22Rv1 (cell line): ENCODE measurements around the gene POLE2.
A peak's percentile ranks its signal among the peaks of the same experiment; 100 is the strongest.
"Not testable (repeated sequence)": the region's sequence is repeated elsewhere in the genome, so short reads cannot be mapped to it uniquely, and the experiment has no call there.

Experiments
- H3K27ac ChIP-seq: fragments of 450-650 bp; 2 replicates; pipeline ENCODE4 v1.5.1; 2017
- ZFX ChIP-seq: fragments of 450-650 bp; IDR thresholded peaks from 2 replicates; pipeline ENCODE4 v1.6.1; 2017; ENCODE audit warnings: antibody characterized with exemption, borderline replicate concordance
- TF ChIP-seq, protein P1 (sequence below): fragments of 450-650 bp; IDR thresholded peaks from 2 replicates; pipeline ENCODE4 v1.5.1; 2017; ENCODE audit warnings: mild to moderate bottlenecking

POLE2 gene

DNA sequence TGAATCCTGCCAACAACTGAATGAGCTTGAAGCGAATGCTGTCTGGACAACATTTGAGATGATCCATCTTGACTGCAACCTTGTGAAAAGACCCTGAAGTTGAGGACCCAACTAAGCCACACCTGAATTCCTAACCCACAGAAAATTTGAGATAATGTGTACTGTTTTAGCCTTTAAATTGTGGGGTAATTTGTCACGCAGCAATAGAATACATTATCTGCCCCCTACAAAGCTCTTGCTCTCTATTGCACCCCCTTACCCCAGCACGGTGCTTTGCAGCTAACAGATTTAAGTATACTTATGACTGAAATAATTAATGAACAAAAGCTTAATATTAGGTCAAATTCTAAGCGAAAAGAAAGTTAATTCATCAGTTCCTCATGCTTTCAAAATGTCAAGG, 1.6 kb downstream of the POLE2 start:
- H3K27ac ChIP-seq = no peak overlapping the region
- TF ChIP-seq, protein P1, sequence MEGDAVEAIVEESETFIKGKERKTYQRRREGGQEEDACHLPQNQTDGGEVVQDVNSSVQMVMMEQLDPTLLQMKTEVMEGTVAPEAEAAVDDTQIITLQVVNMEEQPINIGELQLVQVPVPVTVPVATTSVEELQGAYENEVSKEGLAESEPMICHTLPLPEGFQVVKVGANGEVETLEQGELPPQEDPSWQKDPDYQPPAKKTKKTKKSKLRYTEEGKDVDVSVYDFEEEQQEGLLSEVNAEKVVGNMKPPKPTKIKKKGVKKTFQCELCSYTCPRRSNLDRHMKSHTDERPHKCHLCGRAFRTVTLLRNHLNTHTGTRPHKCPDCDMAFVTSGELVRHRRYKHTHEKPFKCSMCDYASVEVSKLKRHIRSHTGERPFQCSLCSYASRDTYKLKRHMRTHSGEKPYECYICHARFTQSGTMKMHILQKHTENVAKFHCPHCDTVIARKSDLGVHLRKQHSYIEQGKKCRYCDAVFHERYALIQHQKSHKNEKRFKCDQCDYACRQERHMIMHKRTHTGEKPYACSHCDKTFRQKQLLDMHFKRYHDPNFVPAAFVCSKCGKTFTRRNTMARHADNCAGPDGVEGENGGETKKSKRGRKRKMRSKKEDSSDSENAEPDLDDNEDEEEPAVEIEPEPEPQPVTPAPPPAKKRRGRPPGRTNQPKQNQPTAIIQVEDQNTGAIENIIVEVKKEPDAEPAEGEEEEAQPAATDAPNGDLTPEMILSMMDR = no peak
- no peak for TF ChIP-seq ZFX

DNA sequence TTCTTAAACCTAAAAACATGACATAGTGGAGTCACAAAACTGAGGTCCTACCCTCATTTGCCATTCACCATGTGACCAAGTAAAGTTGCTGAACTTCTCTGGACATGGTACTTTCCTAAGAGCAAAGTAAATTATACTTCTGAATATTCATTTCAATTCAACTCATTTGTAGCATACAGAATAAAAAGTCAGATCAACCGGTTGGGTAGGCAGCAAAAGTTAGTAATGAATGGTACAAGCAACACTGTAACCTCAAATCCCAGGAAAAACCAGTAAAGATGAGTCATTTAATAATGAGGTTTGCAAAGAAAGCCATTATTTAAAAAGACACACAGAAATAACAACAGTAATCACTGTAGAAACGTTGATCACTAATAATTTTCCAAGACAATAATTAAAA, 8.7 kb downstream of the POLE2 start:
- TF ChIP-seq ZFX = no peak
- TF ChIP-seq, protein P1 = no peak
- H3K27ac ChIP-seq = no peak overlapping the region

DNA sequence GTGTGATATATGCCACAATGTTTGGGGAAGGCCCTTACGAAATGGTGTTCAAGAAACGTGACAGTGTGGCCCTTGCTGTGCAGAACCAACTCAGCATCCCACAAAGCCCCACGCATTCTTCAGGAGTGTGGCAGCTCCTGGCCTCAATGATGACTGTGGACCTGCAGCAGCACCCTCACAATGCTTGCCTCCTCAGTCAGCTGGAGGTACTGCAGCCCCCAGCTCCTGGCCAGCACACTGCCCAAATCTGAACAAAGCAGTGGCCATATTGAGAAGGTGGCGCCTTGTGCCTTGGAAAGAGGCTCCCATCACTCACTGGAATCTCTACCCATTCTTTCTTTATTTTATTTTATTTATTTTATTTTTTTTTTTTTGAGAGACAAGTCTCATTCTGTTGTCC, 10.4 kb downstream of the POLE2 start:
- TF ChIP-seq, protein P1 = no peak
- TF ChIP-seq ZFX = no peak
- H3K27ac ChIP-seq = no peak overlapping the region

DNA sequence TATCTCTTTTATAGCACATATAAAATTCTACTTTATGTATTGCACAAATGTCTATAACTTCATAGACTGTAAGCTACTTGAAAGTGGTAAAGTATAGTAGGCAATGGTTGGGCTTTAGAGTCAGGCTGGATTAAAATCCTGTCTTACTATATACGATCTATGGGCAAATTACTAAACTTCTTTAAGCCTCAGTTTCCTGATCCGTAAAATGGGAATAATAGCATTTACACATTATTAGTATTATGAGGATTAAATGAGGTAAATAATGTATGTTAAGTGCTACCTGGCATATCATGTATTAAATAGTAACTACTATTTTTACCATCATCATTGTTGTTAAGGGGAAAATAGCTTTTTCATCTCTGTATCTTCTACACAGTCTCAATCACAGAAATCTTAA, 14.4 kb downstream of the POLE2 start:
- H3K27ac ChIP-seq = no peak overlapping the region
- no peak for TF ChIP-seq ZFX

DNA sequence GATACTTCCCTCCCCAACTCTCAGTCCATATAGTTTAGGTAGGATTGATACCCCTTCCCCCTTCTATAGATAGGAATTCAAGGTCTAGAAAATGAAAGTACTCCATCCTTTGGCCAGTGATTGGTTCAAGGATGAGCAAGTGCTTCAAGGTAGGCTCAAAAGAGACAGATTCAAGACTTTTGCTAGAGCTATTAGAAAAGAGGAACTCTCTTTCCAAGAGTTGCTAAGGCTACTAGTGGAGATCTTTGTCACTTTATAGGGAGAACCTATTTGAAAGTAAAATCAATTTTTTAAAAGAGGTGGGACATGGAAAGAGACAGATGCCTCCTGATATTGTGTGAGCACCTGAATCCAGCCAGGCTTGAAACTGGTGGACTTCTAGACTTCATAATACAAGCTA, 17.5 kb downstream of the POLE2 start:
- no peak for TF ChIP-seq ZFX
- H3K27ac ChIP-seq = no peak overlapping the region

DNA sequence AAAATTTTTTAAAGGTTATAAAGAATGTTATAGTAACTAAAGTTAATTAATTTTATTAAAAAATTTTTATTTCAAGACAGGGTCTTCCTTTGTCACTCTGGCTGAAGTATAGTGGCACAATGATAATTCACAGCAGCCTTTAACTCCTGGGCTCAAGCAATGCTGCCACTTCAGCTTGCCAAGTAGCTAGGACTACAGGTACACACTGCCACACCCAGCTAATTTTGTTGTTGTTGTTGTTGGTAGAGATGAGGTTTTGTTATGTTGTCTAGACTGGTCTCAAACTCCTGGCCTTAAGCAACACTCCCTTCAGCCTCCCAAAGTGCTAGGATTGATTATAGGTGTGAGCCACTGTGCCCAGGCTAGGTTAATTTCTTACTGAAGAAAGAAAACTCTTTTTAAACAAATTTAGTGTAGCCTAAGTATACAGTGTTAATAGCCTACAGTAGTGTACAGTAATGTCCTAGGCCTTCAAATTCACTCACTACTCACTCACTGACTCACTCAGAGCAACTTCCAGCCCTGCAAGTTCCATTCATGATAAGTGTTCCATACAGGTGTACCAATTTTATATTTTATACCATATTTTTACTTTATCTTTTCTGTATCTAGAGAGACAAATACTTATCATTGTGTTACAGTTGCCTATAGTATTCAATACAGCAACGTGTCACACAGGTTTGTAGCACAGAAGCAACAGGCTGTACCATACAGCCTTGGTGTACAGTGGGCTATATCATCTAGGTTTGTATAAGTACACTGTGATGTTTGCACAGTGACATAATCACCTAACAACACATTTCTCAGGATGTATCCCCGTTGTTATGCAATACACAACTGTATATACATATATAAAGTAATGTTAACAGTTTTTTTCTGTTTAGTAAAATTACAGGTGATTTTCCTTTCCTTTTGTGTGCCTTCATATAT, 28.2 kb downstream of the POLE2 start:
- TF ChIP-seq, protein P1 = no peak
- TF ChIP-seq ZFX = no peak
- H3K27ac ChIP-seq = peak overlapping the region; percentile 34

DNA sequence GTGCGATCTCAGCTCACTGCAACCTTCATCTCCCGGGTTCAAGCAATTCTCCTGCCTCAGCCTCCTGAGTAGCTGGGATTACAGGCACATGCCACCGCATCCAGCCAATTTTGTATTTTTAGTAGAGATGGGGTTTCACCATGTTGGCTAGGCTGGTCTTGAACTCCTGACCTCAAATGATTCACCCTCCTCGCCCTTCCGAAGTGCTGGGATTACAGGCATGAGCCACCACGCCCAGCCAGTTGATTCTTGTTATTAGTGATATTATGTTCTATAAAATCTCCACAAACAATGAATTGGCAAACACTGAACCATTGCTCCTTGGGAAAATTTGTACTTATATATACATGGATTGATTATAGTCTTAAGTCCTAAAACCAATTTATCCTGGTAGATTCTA, 30.5 kb downstream of the POLE2 start:
- H3K27ac ChIP-seq = not testable (repeated sequence)

DNA sequence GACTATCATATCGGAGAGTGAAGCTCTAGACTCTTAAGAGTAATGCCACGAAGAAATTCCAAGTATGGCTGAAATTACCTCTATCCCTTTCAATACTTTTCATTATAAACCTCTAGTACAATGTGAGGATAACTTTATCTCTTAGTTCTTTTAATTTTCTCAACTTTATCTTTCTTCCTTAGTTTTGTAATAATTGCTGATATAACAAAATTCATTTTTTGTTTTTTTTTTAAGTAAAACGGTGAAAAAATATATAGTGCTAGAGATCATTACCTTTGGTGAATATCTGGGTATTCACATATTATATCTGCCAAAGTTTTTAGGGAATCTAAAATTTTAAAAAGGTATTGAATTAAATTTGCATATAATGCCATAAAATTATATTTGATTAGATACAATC, 33.5 kb downstream of the POLE2 start:
- no peak for TF ChIP-seq ZFX
- TF ChIP-seq, protein P1 = no peak

DNA sequence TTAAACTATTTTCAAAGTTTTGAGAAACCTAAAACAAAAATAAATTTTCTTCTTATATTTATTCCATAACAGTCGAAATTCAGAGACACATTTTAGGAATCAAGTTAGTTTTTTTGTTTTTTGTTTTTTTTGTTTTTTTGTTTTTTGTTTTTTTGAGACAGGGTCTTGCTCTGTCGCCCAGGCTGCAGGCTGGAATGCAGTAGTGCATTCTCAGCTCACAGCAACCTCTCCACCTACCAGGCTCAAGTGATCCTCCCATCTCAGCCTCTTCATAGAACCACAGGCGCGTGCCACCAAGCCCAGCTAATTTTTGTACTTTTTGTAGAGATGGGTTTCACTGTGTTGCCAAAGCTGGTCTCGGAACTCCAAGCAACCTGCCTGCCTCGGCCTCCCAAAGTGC, 34.5 kb downstream of the POLE2 start:
- H3K27ac ChIP-seq = no peak overlapping the region
- TF ChIP-seq ZFX = no peak
- TF ChIP-seq, protein P1 = no peak

More for the DNA sequence above, 33.5 kb downstream of the POLE2 start:
- no peak overlapping the region for H3K27ac ChIP-seq
